GM13977 (cell line): ENCODE data around the gene SDHB.

Experiments
- DNase-seq: peaks from one replicate; pipeline ENCODE4 v3.0.0; 2012; ENCODE audit warnings: low spot score
- in situ Hi-C: fragments of 300-500 bp; cut with MboI; formaldehyde crosslinking; loops from one replicate; pipeline ENCODE4 v1.12.0; 2022; ENCODE audit warnings: low sequenced_read_pairs, low pct_unique_long_range_greater_than_20kb, mixed read lengths, inconsistent platforms; ENCODE audit not compliant: unreplicated experiment
- TF ChIP-seq, protein P1 (sequence below): IDR thresholded peaks from 2 replicates; pipeline ENCODE4 v1.5.1; 2012; ENCODE audit warnings: mild to moderate bottlenecking, control low read depth; ENCODE audit not compliant: insufficient read depth; ENCODE audit errors: extremely low read depth, missing control alignments

Gene SDHB

DNA sequence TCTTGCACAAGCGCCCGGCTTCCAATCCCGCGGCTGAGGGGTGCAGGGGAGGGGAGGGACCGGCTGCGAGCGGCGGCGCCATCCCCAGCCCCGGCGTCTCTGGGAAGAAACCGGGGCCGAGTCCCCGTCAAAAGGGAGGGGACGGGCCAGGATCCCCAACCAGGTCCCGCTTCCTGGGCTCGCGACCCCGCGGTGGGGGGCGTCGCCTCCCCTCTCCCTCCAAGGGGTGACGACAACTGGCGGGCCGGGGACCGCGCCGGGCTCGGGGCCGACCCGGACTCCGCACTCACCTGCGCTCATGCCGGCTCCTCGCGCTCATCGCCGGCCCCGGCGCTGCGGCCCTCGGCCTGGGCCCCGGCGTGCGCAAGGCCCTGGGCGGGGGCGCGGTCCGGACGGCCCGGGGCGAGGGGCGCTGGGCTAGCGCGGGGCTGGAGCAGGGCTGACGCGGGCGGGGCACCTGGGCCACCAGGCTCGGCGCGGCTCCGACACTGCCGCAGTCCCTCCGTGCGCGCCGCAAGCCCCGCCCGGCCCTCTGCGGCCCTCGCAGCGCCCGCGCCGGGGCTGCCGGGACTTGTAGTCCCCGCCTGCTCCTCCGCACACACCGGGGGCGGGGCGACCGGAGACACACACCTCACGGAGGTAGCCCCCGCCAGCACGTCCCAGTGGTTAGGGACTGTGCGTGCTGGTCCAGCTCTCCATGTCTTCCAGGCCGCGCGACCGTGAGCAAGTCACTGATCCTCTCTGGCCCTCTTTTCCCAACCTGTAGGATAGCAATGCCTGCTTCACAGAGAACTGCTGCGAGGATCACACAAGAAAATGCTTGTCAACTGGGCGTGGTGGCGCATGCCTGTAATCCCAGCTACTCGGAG is 42.2 kb downstream of the SDHB start, which contains the start of gene ATP13A2:
Gene ATP13A2 (minus strand): TSS at position 490 of the 869 bp plus-strand sequence. CDS start 190 bp downstream, at position 300.
- TF ChIP-seq, protein P1, sequence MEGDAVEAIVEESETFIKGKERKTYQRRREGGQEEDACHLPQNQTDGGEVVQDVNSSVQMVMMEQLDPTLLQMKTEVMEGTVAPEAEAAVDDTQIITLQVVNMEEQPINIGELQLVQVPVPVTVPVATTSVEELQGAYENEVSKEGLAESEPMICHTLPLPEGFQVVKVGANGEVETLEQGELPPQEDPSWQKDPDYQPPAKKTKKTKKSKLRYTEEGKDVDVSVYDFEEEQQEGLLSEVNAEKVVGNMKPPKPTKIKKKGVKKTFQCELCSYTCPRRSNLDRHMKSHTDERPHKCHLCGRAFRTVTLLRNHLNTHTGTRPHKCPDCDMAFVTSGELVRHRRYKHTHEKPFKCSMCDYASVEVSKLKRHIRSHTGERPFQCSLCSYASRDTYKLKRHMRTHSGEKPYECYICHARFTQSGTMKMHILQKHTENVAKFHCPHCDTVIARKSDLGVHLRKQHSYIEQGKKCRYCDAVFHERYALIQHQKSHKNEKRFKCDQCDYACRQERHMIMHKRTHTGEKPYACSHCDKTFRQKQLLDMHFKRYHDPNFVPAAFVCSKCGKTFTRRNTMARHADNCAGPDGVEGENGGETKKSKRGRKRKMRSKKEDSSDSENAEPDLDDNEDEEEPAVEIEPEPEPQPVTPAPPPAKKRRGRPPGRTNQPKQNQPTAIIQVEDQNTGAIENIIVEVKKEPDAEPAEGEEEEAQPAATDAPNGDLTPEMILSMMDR = no peak
- peak; percentile 94 for DNase-seq
- in situ Hi-C loops = no loop called here

- peak; percentile 59 for DNase-seq
- TF ChIP-seq, protein P1 = no peak
- in situ Hi-C loops = no loop called here
These were observed 42.8 kb downstream of the SDHB start for GRCh38 chr1:17011092-17011438.

GRCh38 chr1:17009706-17010105 is 44.1 kb downstream of the SDHB start:
- TF ChIP-seq, protein P1 = no peak
- DNase-seq = peak; percentile 25
- in situ Hi-C loops = no loop called here

- in situ Hi-C loops = no loop called here
- TF ChIP-seq, protein P1 = no peak
- DNase-seq = no peak
These were observed 45.5 kb downstream of the SDHB start for GRCh38 chr1:17008208-17008855.

DNA sequence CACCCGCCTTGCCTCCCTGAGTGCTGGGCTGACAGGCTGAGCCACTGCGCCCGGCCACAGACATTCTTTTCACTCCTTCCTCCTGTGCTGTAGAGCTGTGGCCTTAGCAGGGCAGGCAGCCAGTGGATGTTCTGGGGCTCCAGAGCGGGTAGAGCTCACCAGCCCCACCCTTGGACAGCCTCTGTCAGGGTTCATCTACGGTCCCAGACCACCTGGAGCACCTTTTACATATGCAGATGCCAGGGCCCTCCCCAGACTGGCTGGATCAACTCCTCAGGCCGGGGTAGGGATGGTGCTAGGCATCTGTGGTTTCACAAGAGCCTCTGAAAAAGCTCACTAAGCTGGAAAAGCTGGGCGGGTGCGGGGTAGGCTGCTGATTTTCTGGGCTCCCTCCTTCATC is 46.7 kb downstream of the SDHB start:
- TF ChIP-seq, protein P1 = no peak
- no peak for DNase-seq
- in situ Hi-C loops = no loop called here

- in situ Hi-C loops = no loop called here
- no peak for DNase-seq
- TF ChIP-seq, protein P1 = no peak
These were observed 48.5 kb downstream of the SDHB start for GRCh38 chr1:17005365-17005740.
